Neuronal stem cell (in vitro differentiated cells): ENCODE results near the gene STX18.

Experiments used
- DNase-seq: peaks from one replicate; pipeline ENCODE4 v3.0.0-alpha.2; 2013; ENCODE audit warnings: low spot score
- H2AFZ ChIP-seq: one replicate; pipeline ENCODE4 v1.6.1; 2013; ENCODE audit warnings: mild to moderate bottlenecking, low read length, inconsistent platforms
- H2AK5ac ChIP-seq: 2 replicates; pipeline ENCODE4 v1.6.1; 2013; ENCODE audit warnings: low read depth, mild to moderate bottlenecking, inconsistent platforms, low read length, moderate library complexity, mixed read lengths
- H2BK120ac ChIP-seq: 2 replicates; pipeline ENCODE4 v1.6.1; 2013; ENCODE audit warnings: low read depth, mild to moderate bottlenecking, inconsistent platforms, low read length, moderate library complexity, mixed read lengths
- H2BK12ac ChIP-seq: one replicate; pipeline ENCODE4 v1.6.1; 2013; ENCODE audit warnings: low read length, inconsistent platforms
- H2BK15ac ChIP-seq: 2 replicates; pipeline ENCODE4 v1.6.1; 2013; ENCODE audit warnings: mild to moderate bottlenecking, low read length, inconsistent platforms, mixed read lengths
- H2BK5ac ChIP-seq: one replicate; pipeline ENCODE4 v1.6.1; 2013; ENCODE audit warnings: inconsistent platforms, mild to moderate bottlenecking, low read length, moderate library complexity
- H3K14ac ChIP-seq: one replicate; pipeline ENCODE4 v1.6.1; 2013; ENCODE audit warnings: low read length, inconsistent platforms
- H3K18ac ChIP-seq: 2 replicates; pipeline ENCODE4 v1.6.1; 2013; ENCODE audit warnings: low read length, inconsistent platforms
- H3K23ac ChIP-seq: 2 replicates; pipeline ENCODE4 v1.6.1; 2013; ENCODE audit warnings: low read depth, mild to moderate bottlenecking, mixed read lengths, low read length, inconsistent platforms; ENCODE audit not compliant: poor library complexity
- H3K27ac ChIP-seq: replicated peaks from 3 replicates; pipeline ENCODE4 v1.5.1; 2013; ENCODE audit warnings: low read length, inconsistent platforms
- H3K27me3 ChIP-seq, 3 experiments: 2 replicates each; pipeline ENCODE4 v1.6.1; 2013; ENCODE audit warnings: low read length in 3 of 3, mild to moderate bottlenecking in 2 of 3, inconsistent platforms in 1 of 3, low read depth in 1 of 3, mixed read lengths in 1 of 3, moderate library complexity in 1 of 3; ENCODE audit not compliant: control insufficient read depth in 3 of 3, insufficient read depth in 3 of 3
- H3K36me3 ChIP-seq, 2 donors: replicated peaks in 1 of 2; 2 replicates each; pipeline ENCODE4 v1.6.1; 2013; ENCODE audit warnings: low read length in 2 of 2; ENCODE audit not compliant: control insufficient read depth in 2 of 2, insufficient read depth in 2 of 2
- H3K4ac ChIP-seq: 2 replicates; pipeline ENCODE4 v1.6.1; 2013; ENCODE audit warnings: inconsistent platforms, mild to moderate bottlenecking, low read length, moderate library complexity
- H3K4me1 ChIP-seq, 2 donors: 1 replicate in 1 of 2; 2 replicates in 1 of 2; pipeline ENCODE4 v1.6.1; 2013; ENCODE audit warnings: low read length in 2 of 2, low read depth in 1 of 2; ENCODE audit not compliant: control insufficient read depth in 2 of 2, insufficient read depth in 1 of 2
- H3K4me2 ChIP-seq: one replicate; pipeline ENCODE4 v1.6.1; 2013; ENCODE audit warnings: mild to moderate bottlenecking, low read length, inconsistent platforms; ENCODE audit not compliant: insufficient read depth, poor library complexity, severe bottlenecking
- H3K4me3 ChIP-seq, 2 donors: 2 replicates each; pipeline ENCODE4 v1.5.1; 2013; ENCODE audit warnings: low read length in 2 of 2, mild to moderate bottlenecking in 2 of 2, inconsistent platforms in 1 of 2, moderate library complexity in 1 of 2
- H3K79me1 ChIP-seq: one replicate; pipeline ENCODE4 v1.6.1; 2013; ENCODE audit warnings: low read depth, mild to moderate bottlenecking, inconsistent platforms, low read length, moderate library complexity
- H3K9ac ChIP-seq: one replicate; pipeline ENCODE4 v1.6.1; 2013; ENCODE audit warnings: mild to moderate bottlenecking, low read depth, low read length, inconsistent platforms; ENCODE audit not compliant: poor library complexity
- H3K9me3 ChIP-seq, 2 donors: replicated peaks in 1 of 2; 2 replicates each; pipeline versions ENCODE3 to v1.6.1; 2013; ENCODE audit warnings: low read length in 2 of 2, mild to moderate bottlenecking in 2 of 2, inconsistent platforms in 1 of 2, low read depth in 1 of 2, mixed read lengths in 1 of 2, moderate library complexity in 1 of 2; ENCODE audit not compliant: control insufficient read depth in 2 of 2, insufficient read depth in 1 of 2
- H4K8ac ChIP-seq: one replicate; pipeline ENCODE4 v1.6.1; 2013; ENCODE audit warnings: low read depth, mild to moderate bottlenecking, inconsistent platforms, low read length, moderate library complexity
- H4K91ac ChIP-seq: one replicate; pipeline ENCODE4 v1.6.1; 2013; ENCODE audit warnings: low read length, low read depth, mild to moderate bottlenecking, inconsistent platforms; ENCODE audit not compliant: poor library complexity
- whole genome bisulfite sequencing, 2 donors: extraction: QIAGEN DNeasy Blood & Tissue Kit; methylation state at CpG; one replicate each; pipeline ENCODE4 v1.1.7; 2013; ENCODE audit warnings: missing lambda C conversion rate in 2 of 2, mixed read lengths in 1 of 2; ENCODE audit not compliant: insufficient read length in 2 of 2, insufficient replicate concordance in 1 of 2; ENCODE audit errors: extremely low coverage in 2 of 2; 5-methylcytosine and 5-hydroxymethylcytosine counted together

Gene STX18

DNA sequence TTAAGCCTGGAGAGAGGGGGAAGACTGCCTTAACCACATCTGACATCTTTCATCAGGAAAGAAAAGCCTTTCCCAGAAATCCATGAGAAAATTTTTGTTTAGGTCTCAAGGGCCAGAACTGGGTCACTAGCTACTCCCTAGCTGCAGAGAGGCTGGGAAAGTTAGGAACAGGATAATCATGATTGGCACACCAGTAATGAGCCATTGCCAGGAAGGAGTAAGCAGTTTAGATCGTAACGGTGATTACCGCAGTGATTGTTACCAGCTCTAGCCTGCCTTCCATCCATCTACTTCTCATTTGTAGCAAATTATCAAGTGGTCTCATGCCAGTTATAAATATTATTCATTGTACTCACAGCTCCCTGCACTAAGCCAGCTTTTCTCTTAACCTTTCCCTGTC, 22.7 kb upstream of the STX18 start:
- H2BK12ac ChIP-seq: no peak overlapping the region
- WGBS, 2 donors: no CpG with 5 or more reads among the region's 3 CpGs
- no peaks in the 10 kb centered on the region for H3K27me3 ChIP-seq

DNA sequence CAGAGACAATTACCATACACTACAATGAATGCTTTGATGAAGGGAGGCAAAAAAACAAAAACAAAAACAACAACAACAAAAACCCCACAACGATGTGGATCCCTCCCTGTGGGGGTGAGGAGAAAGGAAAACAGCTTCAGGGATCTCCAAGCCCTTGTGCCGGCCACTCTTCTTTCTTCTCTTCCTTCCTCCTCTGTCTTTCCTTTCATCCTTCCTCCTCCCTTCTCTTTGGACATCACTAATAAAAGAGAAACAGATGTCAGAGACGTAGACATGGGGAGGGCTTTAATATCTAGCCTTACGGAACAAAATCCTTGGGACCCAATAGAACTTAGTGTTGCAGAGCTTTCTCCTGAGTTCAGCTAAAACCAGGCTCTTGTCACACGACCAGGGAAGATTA, 18.8 kb upstream of the STX18 start:
- Histone ChIP-seq H3K4ac (no peak overlapping the region), H2BK12ac (no peak overlapping the region), H3K4me2 (no peak overlapping the region), H3K4me1 (no peaks in the 10 kb centered on the region), H3K79me1 (peaks cover 1% of the 10 kb centered on the region), H4K8ac (no peak overlapping the region), H3K27ac (no peak overlapping the region), H3K9me3 (no peaks in the 10 kb centered on the region), H3K9ac (no peak overlapping the region), H3K27me3 (no peaks in the 10 kb centered on the region), H3K4me3 (no peak overlapping the region), H3K18ac (no peak overlapping the region), H2AFZ (no peak overlapping the region), H3K14ac (no peak overlapping the region), H3K36me3 (peaks cover 0 to 6% of the 10 kb centered on the region in 2 donors), H2BK15ac (no peak overlapping the region), H2AK5ac (no peak overlapping the region), H2BK120ac (no peak overlapping the region), H4K91ac (no peak overlapping the region), H2BK5ac (no peak overlapping the region), H3K23ac (no peak overlapping the region)
- no peak for DNase-seq
- no CpG with 5 or more reads among the region's 5 CpGs for WGBS, 2 donors

More for the DNA sequence above, 22.7 kb upstream of the STX18 start:
- Histone ChIP-seq H4K8ac (no peak overlapping the region), H2BK15ac (no peak overlapping the region), H3K9me3 (no peaks in the 10 kb centered on the region), H2BK5ac (no peak overlapping the region), H4K91ac (no peak overlapping the region), H3K18ac (no peak overlapping the region), H3K14ac (no peak overlapping the region), H3K4me3 (no peak overlapping the region), H2AK5ac (no peak overlapping the region), H3K4ac (no peak overlapping the region), H2AFZ (no peak overlapping the region), H3K27ac (no peak overlapping the region), H3K79me1 (peaks cover 1% of the 10 kb centered on the region), H3K36me3 (peaks cover 0 to 6% of the 10 kb centered on the region in 2 donors), H3K4me2 (no peak overlapping the region), H3K23ac (no peak overlapping the region), H2BK120ac (no peak overlapping the region), H3K9ac (no peak overlapping the region), H3K4me1 (peaks cover 7 to 10% of the 10 kb centered on the region in 2 donors)
- DNase-seq: no peak

DNA sequence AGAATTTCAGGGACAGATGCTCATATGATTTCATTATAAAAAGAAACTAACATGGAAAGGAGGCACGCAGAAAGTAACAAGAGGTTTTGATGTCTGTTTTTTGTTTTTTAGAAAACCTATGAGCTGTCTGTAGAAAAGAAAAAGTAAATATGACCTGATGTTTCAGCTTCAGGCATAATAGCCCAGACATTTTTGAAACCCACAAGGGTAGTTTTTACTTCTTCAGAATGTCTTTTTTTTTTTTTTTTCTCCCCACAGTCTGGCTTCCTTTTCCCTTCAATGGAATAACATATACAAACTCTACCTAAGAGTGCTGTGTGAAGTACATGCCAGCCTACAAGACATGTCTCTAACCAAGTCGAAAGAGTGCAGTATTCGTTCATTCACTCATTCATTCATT, 18.3 kb upstream of the STX18 start:
- Histone ChIP-seq H2BK12ac (no peak overlapping the region), H4K91ac (no peak overlapping the region), H2BK5ac (no peak overlapping the region), H3K4ac (no peak overlapping the region), H3K9me3 (no peaks in the 10 kb centered on the region), H2BK15ac (no peak overlapping the region), H3K4me1 (no peaks in the 10 kb centered on the region), H3K9ac (no peak overlapping the region), H2AK5ac (no peak overlapping the region), H3K79me1 (peaks cover 1% of the 10 kb centered on the region), H3K4me2 (no peak overlapping the region), H3K27ac (no peak overlapping the region), H2AFZ (no peak overlapping the region), H3K4me3 (no peak overlapping the region), H3K14ac (no peak overlapping the region), H3K27me3 (no peaks in the 10 kb centered on the region), H3K36me3 (peaks cover 0 to 4% of the 10 kb centered on the region in 2 donors), H3K18ac (no peak overlapping the region), H2BK120ac (no peak overlapping the region), H3K23ac (no peak overlapping the region), H4K8ac (no peak overlapping the region)
- DNase-seq: no peak
- no CpG with 5 or more reads among the region's 3 CpGs for WGBS, 2 donors

DNA sequence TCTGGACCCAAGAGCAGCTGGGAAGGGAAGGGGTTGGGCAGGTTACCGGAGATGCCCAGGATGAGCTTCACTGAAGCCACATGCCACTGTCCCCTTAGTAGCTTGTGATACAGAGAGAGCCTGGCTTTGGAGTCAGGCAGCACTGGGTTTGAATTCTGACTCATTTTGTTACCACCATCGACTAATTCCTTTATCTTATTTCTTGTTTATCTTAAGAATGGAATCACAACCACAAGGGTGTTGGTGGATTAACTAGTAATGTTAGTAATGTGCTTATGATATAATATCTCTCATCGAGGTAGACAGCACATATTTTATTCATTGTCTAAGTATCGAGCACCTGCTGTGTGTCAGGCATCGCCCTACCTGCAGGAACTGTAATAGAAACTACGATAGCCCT, 17.7 kb upstream of the STX18 start:
- Histone ChIP-seq H2BK12ac (no peak overlapping the region), H3K4ac (no peak overlapping the region), H3K9ac (no peak overlapping the region), H3K4me1 (no peaks in the 10 kb centered on the region), H2BK5ac (no peak overlapping the region), H4K8ac (no peak overlapping the region), H3K18ac (no peak overlapping the region), H3K14ac (no peak overlapping the region), H3K27me3 (no peaks in the 10 kb centered on the region), H3K4me3 (no peak overlapping the region), H3K27ac (no peak overlapping the region), H2BK15ac (no peak overlapping the region), H3K23ac (no peak overlapping the region), H2AK5ac (no peak overlapping the region), H3K4me2 (no peak overlapping the region), H4K91ac (no peak overlapping the region), H3K79me1 (peaks cover 1% of the 10 kb centered on the region), H3K9me3 (no peaks in the 10 kb centered on the region), H2AFZ (no peak overlapping the region), H3K36me3 (no peaks in the 10 kb centered on the region), H2BK120ac (no peak overlapping the region)
- DNase-seq: no peak
- WGBS, 2 donors: no CpG with 5 or more reads among the region's 6 CpGs
